SJCRH30 (cell line): ENCODE measurements around the gene TMEFF2. TPM values are rescaled to one million over a fixed set of nuclear protein-coding genes. Genes with fewer than 3 reads are reported as not detected.

Experiments used
- DNase-seq, 2 experiments: peaks; one replicate each; pipeline ENCODE4 v3.0.0-alpha.2; 2015 to 2020
- H3K27ac ChIP-seq: fragments of 250-450 bp; sonication (Bioruptor Pico); 2 replicates; pipeline ENCODE4 v1.5.1; 2020; ENCODE audit warnings: mild to moderate bottlenecking, moderate library complexity
- H3K27me3 ChIP-seq: fragments of 250-450 bp; sonication (Bioruptor Pico); 2 replicates; pipeline ENCODE4 v1.5.1; 2020; ENCODE audit warnings: mild to moderate bottlenecking, moderate library complexity
- H3K36me3 ChIP-seq: fragments of 250-450 bp; sonication (Bioruptor Pico); 2 replicates; pipeline ENCODE4 v1.5.1; 2020; ENCODE audit warnings: mild to moderate bottlenecking, moderate library complexity
- H3K4me1 ChIP-seq: fragments of 250-450 bp; sonication (Bioruptor Pico); 2 replicates; pipeline ENCODE4 v1.5.1; 2020; ENCODE audit warnings: mild to moderate bottlenecking, moderate library complexity
- H3K4me3 ChIP-seq: fragments of 250-450 bp; sonication (Bioruptor Pico); 2 replicates; pipeline ENCODE4 v1.5.1; 2020; ENCODE audit warnings: mild to moderate bottlenecking, moderate library complexity
- H3K9me3 ChIP-seq: fragments of 250-450 bp; sonication (Bioruptor Pico); replicated peaks from 2 replicates; pipeline ENCODE4 v1.5.1; 2020; ENCODE audit warnings: mild to moderate bottlenecking, moderate library complexity
- total RNA-seq: library from RNA; depleted of rRNA; stranded (reverse); fragments of >200 nt; shearing (Covaris generic); gene quantifications from 2 replicates; pipeline ENCODE4 v1.2.3, GENCODE V29; 2014

The TMEFF2 gene
- total RNA-seq, 1 experiment from 2014 or later = 7.0 TPM

DNA sequence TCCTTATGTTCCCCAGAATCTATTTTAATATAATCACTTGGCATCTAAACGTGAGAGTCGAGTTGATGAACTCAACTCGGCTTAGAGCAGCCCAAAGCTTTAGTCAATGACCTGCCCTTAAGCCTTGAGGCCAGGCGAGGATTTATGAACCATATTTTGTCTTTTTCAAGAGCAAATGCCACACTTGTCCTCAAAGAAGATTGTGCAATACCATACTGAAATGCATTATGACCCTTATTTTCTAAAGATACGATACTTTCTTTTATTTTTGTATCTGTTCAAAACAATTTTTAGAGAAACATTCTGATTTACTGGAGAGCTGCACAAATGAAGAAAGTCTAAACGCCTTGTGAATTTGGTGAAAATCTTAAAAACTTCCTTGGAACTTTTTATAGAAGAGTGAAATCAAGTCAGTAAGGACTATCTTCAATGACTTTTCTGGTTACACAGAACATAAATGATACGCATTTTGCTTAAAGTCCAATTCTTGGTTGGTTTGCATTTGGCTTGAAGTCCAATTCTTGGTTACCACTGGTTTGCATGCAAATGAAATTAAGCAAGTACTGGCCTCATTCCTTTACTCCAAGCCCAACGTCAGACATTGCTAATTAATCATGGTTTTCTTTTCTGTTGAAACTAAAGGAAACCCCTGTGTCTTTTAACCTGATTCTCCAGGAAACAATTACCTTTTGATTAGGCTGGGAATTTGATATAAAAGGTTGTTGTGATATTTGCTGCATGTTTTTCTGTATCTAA is 242.0 kb downstream of the TMEFF2 start:
- Histone ChIP-seq H3K4me1 (0 out of 2 replicates have a peak, but pooled peaks cover 3% of the 10 kb centered on the region), H3K9me3 (no peaks in the 10 kb centered on the region), H3K27me3 (no peaks in the 10 kb centered on the region), H3K27ac (no peak overlapping the region), H3K36me3 (no peaks in the 10 kb centered on the region), H3K4me3 (no peak overlapping the region)
- no peak for DNase-seq

DNA sequence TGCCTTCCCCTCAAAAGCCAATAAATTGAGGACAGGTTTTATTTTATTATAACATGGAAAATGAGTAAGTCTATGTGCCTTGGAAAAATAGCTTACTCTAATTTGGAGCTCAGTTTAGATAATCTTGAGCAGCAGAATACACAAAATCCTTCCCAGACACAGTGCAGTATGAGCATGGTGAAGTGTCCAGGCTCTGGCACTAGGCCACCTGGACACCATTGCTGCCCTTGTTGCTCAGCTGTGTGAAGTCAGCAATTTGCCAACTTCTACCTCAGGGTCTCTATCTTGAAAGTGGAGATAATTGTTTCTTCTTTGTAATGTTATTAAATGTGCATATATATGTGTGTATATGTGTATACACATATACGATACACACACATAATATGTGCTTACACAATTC is 242.9 kb downstream of the TMEFF2 start:
- Histone ChIP-seq H3K27ac (no peak overlapping the region), H3K36me3 (no peaks in the 10 kb centered on the region), H3K9me3 (no peaks in the 10 kb centered on the region)

DNA sequence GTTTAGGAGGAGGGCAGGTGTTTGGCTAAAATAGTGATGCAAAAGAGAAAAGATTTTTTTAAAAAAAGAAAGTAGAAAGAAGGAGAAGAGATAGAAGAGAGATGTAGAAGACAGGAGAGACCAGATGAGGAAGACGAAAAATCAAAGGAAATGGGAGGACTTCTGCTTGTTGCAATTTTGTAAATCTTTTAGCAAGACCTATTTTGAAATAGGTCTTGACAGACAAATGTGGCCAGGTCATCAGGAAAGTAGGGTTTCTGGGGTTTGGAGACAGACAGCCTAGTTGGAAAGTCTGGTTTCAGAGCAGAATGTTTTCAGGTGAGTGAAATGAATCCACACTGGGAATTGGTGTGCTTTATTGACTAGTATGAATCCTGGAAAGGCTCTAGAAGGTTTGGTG is 243.4 kb downstream of the TMEFF2 start:
- no peak for DNase-seq
- Histone ChIP-seq H3K27ac (no peak overlapping the region), H3K4me3 (no peak overlapping the region), H3K9me3 (no peaks in the 10 kb centered on the region), H3K36me3 (no peaks in the 10 kb centered on the region), H3K4me1 (0 out of 2 replicates have a peak, but pooled peaks cover 3% of the 10 kb centered on the region), H3K27me3 (no peaks in the 10 kb centered on the region)

More for the DNA sequence above, 242.9 kb downstream of the TMEFF2 start:
- Histone ChIP-seq H3K4me3 (no peak overlapping the region), H3K4me1 (0 out of 2 replicates have a peak, but pooled peaks cover 3% of the 10 kb centered on the region), H3K27me3 (no peaks in the 10 kb centered on the region)
- no peak for DNase-seq

DNA sequence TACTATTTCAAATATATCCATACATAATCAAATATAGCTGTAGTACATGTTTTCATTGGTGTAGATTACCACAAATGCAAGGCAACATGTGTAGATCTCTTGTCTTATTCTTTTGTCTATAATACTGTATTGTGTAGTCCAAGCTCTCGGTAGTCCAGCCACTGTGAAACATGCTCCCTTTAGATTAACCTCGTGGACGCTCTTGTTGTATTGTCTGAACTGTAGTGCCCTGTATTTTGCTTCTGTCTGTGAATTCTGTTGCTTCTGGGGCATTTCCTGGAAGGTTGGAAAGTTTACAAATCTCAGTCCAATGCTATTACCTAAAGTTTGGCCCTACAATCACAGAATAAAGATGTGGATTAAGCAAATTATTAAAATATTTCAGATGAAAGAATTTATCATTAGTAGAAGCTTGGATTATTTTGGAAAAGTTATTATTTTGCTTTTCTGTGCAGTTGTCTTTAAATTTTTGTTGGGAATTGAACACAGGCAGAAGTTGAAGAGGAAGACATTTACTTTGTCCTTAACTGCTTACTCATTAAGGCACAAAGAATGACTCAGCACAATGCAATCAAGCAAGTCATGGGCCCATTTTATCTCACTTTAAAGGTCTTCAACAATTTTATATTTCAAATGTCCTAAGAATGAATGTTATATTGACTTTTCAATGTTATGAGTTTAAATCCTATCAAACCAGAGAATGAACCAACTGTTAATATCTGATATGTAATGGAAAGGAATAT is 244.4 kb downstream of the TMEFF2 start:
- Histone ChIP-seq H3K4me3 (no peak overlapping the region), H3K27ac (no peak overlapping the region), H3K36me3 (no peaks in the 10 kb centered on the region), H3K4me1 (0 out of 2 replicates have a peak, but pooled peaks cover 3% of the 10 kb centered on the region), H3K9me3 (no peaks in the 10 kb centered on the region), H3K27me3 (no peaks in the 10 kb centered on the region)
- DNase-seq = no peak

DNA sequence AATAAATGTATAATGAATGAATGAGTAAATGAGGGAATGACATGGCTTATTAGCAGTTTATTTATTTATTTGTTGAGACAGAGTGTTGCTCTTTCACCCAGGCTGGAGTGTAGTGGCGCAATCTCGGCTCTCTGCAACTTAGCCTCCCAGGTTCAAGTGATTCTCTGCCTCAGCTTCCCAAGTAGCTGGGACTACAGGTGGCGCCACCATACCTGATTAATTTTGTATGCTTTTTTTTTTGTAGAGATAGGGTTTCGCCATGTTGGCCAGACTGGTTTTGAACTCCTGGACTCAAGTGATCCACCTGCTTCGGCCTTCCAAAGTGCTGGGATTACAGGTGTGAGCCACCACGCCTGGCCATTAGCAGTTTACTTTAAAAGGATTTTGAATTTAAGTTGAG is 247.5 kb downstream of the TMEFF2 start:
- Histone ChIP-seq H3K27me3 (no peaks in the 10 kb centered on the region), H3K27ac (no peak overlapping the region), H3K9me3 (no peaks in the 10 kb centered on the region), H3K4me1 (0 out of 2 replicates have a peak, but pooled peaks cover 3% of the 10 kb centered on the region), H3K36me3 (no peaks in the 10 kb centered on the region), H3K4me3 (no peak overlapping the region)
- DNase-seq = no peak

DNA sequence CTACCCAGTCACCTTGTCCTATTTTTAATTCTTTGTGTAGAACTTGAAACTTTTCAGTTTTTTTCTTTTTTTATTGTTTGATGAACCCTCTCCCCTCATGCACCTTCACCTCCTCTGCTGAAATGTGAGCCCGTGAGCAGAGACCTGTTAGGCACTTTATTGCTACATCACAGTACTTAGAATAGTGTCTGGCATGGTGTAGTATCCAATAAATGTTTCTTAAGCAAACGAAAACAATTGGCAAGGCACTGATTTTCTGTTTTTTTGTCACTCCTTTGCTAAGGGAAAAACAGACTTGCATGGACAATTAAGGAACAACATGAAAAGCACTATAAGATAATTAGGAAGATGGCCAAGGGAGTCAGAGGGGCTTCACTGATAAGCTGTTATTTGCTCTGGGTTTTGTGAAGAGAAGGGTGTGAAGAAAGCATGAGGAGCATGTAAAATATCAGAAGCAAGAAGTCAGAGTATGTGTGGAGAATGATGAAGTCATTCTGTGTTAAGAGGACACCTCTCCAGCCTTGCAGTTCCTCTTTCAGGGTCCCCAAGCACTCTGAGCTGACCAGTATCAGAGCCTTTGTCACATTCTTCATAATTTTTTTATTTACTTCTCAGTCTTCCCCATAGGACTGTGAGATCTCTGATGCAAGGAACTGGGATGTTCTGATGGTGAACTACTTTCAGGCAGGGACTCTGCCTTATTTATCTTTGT is 248.1 kb downstream of the TMEFF2 start:
- Histone ChIP-seq H3K27ac (no peak overlapping the region), H3K36me3 (no peaks in the 10 kb centered on the region), H3K4me1 (0 out of 2 replicates have a peak, but pooled peaks cover 3% of the 10 kb centered on the region), H3K27me3 (no peaks in the 10 kb centered on the region), H3K9me3 (no peaks in the 10 kb centered on the region), H3K4me3 (no peak overlapping the region)
- DNase-seq = no peak

DNA sequence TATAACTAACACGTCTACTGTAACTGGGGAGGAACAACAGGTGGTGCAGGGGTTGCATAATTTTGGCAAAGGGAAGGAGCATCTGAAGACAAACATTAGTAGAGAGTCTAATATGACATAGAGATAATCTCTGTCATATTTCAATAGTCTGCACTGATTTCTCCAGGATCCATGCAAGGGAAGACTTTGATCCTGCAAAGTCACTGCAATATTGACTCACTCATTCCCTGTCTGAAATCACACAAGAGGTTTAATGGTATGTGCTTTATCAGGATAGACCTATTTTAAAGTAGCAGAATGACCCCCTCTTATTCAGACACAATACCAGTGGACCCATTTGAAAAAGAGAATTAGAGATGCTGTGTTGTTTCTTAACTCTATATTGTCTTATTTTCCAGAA is 249.1 kb downstream of the TMEFF2 start:
- DNase-seq = no peak
- H3K4me1 ChIP-seq = peaks cover 3% of the 10 kb centered on the region; the same call in 1 of the 2 replicates
- no peaks in the 10 kb centered on the region for H3K36me3 ChIP-seq
- H3K27me3 ChIP-seq = no peaks in the 10 kb centered on the region
- no peaks in the 10 kb centered on the region for H3K9me3 ChIP-seq
- H3K4me3 ChIP-seq = no peak overlapping the region
- no peak overlapping the region for H3K27ac ChIP-seq

DNA sequence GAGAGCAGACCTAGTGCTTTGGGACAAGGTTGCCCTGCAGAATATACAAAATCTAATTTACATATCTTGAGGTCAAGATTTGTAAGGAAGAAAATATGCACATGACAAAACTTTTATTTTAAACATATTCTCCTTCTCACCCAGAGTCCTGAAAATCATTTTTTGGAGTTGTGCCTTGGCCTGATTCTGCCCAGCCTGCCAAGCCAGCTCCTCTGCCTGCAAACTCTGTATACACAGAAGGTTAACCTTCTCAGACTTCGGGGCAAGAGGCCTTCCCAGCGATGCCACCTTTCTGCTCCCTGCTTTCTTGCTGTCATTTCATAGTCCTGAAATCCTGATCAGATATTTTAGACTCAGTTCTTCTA is 252.0 kb downstream of the TMEFF2 start:
- no peaks in the 10 kb centered on the region for H3K27me3 ChIP-seq
- no peaks in the 10 kb centered on the region for H3K36me3 ChIP-seq
- H3K4me1 ChIP-seq = no peaks in the 10 kb centered on the region; the same call in 1 of the 2 replicates
- no peak overlapping the region for H3K27ac ChIP-seq
- DNase-seq = no peak
- no peak overlapping the region for H3K4me3 ChIP-seq
- H3K9me3 ChIP-seq = no peaks in the 10 kb centered on the region

DNA sequence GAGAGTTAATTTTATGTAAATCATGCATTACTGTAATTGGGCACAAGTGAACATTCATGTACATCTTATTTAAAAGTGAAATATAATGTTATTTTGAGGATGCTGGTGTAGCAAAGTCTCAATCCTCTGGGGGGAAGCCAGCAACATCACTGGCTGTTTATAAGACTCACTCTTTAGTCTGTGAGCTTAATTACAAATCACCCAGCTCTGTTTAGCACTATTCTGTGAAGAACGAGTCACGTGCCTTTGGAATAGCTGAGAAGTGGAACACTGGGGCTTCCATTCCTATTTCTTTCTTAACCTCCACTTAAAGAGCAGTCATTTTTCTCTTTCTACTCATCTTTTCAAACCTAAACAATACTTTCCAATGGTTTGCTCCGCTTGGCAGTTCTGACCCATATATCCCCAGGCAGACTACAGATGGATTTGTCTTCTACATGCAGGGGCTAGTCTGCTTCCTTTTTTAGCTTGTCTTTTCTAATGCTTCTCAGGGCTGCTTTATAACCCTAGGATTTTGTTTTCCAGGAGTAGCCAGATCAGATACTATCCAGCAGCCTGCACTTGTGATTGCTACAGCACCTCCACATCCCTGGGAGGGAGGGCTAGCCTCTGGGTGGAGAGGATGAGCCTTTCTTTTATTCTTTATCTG is 252.5 kb downstream of the TMEFF2 start:
- Histone ChIP-seq H3K27ac (no peak overlapping the region), H3K36me3 (no peaks in the 10 kb centered on the region)

DNA sequence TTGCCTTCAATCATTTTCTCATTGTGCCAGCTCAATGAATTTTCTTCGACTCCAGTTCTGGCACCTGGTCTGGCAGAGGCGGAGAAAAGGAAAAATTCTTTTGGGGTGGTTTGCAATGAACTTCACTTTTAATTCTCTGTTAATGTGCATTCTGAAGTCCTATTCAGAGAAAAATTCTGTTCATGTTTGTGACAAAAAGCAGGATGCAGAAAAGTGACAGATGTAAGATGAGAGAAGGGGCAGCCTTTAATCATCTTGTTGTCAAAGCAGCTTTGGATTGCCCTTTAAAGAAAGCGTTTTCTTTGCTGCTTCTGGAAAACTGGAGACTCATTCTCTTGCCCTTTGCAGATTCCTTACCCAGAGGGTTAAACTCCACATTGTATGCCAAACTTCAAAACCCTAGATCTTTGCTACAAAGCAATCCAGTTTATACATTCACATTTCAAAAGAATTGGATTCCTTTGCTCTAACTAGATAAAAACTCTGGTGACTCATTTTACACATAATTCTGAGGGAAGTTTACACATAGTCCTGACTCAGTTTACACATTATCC is 253.3 kb downstream of the TMEFF2 start:
- no peaks in the 10 kb centered on the region; the same call in 1 of the 2 replicates for H3K4me1 ChIP-seq
- H3K4me3 ChIP-seq = no peak overlapping the region
- no peaks in the 10 kb centered on the region for H3K27me3 ChIP-seq
- no peak overlapping the region for H3K27ac ChIP-seq
- no peaks in the 10 kb centered on the region for H3K36me3 ChIP-seq
- DNase-seq = no peak
- no peaks in the 10 kb centered on the region for H3K9me3 ChIP-seq

More for the DNA sequence above, 252.5 kb downstream of the TMEFF2 start:
- no peak for DNase-seq
- Histone ChIP-seq H3K9me3 (no peaks in the 10 kb centered on the region), H3K4me3 (no peak overlapping the region), H3K27me3 (no peaks in the 10 kb centered on the region), H3K4me1 (no peaks in the 10 kb centered on the region; the same call in 1 of the 2 replicates)

DNA sequence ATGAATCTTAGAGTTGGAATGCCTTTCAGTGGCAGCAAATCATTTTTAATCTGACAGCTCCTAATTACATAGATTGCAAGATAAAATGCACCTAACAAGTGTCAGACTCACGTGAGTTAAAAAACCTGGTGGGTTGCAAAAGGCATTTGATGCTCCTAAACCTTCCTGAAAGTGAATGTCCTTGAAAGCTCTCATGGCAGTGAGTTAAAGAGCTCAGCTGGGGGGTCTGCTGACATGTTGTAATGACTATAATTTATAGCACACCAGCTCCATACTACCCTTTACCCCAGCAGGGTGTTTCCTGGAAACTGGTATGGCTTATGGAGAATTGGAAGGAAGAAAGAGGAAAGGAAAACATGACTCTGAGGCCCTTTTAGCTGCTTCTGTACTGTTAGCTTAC is 256.0 kb downstream of the TMEFF2 start:
- no peak for DNase-seq
- no peak overlapping the region for H3K4me3 ChIP-seq
- H3K9me3 ChIP-seq = no peaks in the 10 kb centered on the region
- no peaks in the 10 kb centered on the region for H3K27me3 ChIP-seq
- peaks cover 20% of the 10 kb centered on the region for H3K4me1 ChIP-seq
- H3K27ac ChIP-seq = no peak overlapping the region
- H3K36me3 ChIP-seq = no peaks in the 10 kb centered on the region

DNA sequence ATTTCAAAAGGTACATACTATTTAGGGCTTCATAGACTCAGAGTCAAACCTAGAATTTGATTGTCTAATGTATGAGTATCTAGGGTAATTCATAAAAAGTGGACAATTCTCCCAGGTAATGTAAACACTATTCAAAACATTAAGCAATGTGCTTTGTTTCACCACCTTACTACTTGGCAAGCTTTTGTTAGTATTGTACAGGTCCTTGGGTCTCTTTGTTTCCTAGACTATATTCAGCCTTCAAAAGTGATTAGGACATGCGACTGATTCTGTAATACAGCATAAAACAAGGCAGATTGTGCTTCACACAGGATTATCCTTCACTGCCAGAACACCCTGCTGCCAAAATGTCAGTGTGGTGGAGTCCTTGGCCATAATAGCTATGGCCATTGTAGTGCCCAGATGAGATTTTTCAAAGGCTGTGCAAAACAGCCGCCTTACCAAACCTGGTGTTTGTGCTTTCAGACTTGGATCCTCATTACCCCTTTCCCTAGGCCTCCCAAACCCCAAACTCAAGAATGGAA is 257.8 kb downstream of the TMEFF2 start:
- Histone ChIP-seq H3K9me3 (no peaks in the 10 kb centered on the region), H3K27me3 (no peaks in the 10 kb centered on the region), H3K4me3 (no peak overlapping the region), H3K4me1 (peaks cover 34% of the 10 kb centered on the region), H3K36me3 (no peaks in the 10 kb centered on the region), H3K27ac (no peak overlapping the region)
- DNase-seq = no peak

DNA sequence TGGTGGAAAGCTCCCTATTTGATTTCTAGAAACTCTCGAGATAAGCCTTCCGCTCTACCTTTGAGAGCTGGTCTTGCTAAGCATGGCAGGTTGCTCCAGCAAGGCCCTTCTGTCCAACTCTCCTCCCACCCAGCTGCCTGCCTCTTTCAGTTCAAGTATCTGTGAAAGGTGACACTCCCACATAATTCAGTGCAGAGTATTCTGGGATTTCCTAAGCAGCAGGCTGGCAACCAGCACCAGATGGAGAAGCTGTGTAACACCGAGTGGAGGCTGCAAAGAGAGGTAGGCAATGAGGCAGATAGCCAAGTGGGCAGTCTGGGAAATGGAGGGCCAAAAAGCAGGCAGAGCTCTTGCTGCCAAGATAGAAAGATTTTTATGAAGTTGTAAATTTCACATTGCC is 259.5 kb downstream of the TMEFF2 start:
- Histone ChIP-seq H3K27me3 (no peaks in the 10 kb centered on the region), H3K4me1 (peaks cover 34% of the 10 kb centered on the region), H3K27ac (no peak overlapping the region), H3K36me3 (no peaks in the 10 kb centered on the region), H3K9me3 (no peaks in the 10 kb centered on the region), H3K4me3 (no peak overlapping the region)
- peak; percentile 84 to 95 for DNase-seq
